H7 (cell line): ENCODE results near the gene GRIP2. TPM values are rescaled to one million over a fixed set of nuclear protein-coding genes. Genes with fewer than 3 reads are reported as not detected.

ENCODE experiments used
- DNase-seq: peaks from one replicate; pipeline ENCODE4 v3.0.0; 2012
- H3K27me3 ChIP-seq: 2 replicates; pipeline ENCODE4 v1.6.0; 2011; ENCODE audit warnings: mild to moderate bottlenecking, low read length; ENCODE audit not compliant: control insufficient read depth, insufficient read depth
- H3K36me3 ChIP-seq: replicated peaks from 2 replicates; pipeline ENCODE4 v1.5.1; 2011; ENCODE audit warnings: low read length; ENCODE audit not compliant: control insufficient read depth, insufficient read depth
- H3K4me3 ChIP-seq: 2 replicates; pipeline ENCODE4 v1.5.1; 2011; ENCODE audit warnings: low read depth, mild to moderate bottlenecking, control low read depth, low read length, moderate library complexity; ENCODE audit not compliant: insufficient read depth
- total RNA-seq: library from RNA; depleted of rRNA; stranded (reverse); fragments of >200 nt; shearing (Covaris generic); gene quantifications from 2 replicates; pipeline ENCODE4 v1.2.3, GENCODE V29; 2014

The GRIP2 gene
- total RNA-seq, 1 experiment from 2014 or later = 2.2 TPM

DNA sequence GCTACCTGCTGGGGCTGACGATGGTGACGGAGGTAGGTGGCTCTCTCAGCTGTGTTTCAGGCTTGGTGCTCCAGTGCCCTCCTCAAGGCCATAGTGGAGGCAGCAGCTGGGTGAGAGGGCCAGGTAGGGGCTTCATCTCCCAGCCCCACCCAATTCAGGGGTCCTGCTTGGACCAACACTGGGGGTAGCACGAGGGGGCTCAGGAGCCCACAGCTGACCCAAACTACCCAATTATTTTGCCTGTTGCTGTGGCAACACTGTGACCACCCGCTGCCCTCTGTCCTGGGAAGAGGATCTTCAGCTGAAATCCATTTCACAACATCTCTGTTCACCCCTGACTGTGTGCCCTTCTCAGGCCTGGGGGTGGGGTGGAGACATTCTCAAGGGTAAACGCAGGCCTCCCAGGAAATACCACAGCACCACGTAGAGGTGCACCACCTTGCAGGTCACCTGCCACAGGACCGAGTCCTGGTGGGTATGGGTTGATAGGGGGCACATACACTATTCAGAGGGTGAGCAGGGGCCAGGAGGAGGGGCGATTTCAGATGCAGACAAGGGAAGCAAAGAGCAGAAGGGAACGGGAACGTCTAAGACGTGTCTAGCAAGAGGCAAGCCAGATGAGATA, 62.7 kb downstream of the GRIP2 start:
- DNase-seq = no peak

DNA sequence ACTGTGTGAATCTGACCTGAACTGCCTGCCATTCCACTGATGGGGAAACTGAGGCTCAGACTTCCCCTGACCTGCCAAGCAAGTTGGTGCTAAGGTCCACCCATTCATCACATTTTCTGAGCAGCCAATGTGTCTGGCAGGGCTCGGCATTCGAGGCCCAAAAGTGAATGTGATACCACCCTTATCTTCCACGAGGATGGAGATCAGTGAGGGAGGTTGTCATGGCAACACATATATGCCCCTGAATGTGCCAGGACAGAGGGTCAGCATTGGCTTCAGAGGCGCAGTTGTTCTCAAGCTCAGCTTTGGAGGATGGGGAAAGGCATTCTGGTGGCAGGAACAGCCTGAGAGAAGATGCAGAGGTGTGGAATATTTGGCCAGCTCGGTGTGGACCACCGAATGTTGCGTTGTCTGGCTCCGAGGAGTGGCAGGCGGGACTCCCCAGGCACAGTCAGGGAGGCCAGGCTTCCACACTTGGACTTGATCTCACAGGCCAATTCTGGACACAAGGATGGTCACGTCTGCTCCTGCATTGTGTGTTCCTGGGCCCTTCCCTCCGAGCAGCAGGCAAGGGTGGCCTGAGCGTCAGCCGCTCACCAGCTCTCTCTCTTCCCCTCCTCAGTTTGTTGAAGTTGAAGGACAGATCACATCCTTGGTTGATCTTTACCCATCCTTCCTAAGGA, 63.4 kb downstream of the GRIP2 start:
- Histone ChIP-seq H3K4me3 (no peak overlapping the region), H3K36me3 (peaks cover 68% of the 10 kb centered on the region), H3K27me3 (no peaks in the 10 kb centered on the region)
- no peak for DNase-seq

More for the DNA sequence above, 62.7 kb downstream of the GRIP2 start:
- H3K36me3 ChIP-seq = peaks cover 69% of the 10 kb centered on the region
- H3K27me3 ChIP-seq = no peaks in the 10 kb centered on the region
- H3K4me3 ChIP-seq = no peak overlapping the region

DNA sequence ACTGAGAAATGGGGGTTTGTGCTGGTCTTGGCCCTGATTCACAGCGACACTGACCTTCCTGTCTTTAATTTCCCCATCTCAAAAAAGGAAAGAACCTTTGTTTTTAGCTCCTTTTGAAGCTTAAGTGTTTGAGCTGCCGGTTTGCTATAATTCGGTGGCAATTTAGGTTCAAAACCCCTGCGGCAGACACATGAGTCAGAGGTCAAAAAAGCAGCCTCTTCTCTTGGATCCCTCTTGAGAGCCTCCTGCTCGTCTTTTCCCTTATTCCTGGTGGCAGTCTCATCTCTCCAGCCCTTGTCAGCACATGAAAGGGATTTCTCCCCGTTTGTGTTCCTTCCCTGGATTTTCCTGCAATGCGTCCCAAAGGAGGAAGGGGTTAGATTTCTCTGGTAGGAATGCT, 64.5 kb downstream of the GRIP2 start:
- H3K4me3 ChIP-seq = no peak overlapping the region
- peaks cover 63% of the 10 kb centered on the region for H3K36me3 ChIP-seq
- DNase-seq = no peak
- H3K27me3 ChIP-seq = no peaks in the 10 kb centered on the region

DNA sequence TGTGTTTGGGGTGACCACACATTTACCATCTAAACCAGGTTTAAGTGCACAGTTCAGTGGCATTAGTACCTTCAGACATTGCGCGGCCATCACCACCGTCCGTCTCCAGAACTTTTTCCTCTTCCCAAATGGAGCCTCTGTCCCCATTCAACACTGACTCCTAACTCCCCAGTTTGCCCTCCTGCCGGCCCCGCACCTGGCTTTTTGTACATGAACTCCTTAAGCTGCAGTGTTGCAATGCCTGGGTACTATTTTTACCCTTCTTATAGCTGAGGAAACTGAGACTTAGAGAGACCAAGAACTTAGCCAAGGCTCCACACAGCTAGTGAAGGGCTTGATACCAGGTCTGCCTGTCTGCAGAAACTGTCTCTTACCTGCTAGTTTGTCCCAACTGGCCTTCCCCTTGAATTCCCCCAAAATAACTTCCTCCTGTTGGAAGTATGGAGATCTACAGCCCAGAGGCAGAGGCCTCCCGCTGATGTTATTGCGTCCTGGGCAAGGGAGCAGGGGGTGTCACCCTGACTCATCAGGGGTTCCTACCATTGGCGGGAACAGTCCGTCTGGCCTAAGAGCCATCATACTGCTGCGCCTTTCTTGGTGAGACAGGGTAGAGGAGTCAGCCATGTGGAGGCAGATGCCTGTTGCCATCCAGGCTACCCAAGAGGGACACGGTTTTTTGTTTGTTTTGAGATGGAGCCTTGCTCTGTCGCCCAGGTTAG, 65.6 kb downstream of the GRIP2 start:
- Histone ChIP-seq H3K36me3 (peaks cover 55% of the 10 kb centered on the region), H3K4me3 (no peak overlapping the region), H3K27me3 (no peaks in the 10 kb centered on the region)
- no peak for DNase-seq

DNA sequence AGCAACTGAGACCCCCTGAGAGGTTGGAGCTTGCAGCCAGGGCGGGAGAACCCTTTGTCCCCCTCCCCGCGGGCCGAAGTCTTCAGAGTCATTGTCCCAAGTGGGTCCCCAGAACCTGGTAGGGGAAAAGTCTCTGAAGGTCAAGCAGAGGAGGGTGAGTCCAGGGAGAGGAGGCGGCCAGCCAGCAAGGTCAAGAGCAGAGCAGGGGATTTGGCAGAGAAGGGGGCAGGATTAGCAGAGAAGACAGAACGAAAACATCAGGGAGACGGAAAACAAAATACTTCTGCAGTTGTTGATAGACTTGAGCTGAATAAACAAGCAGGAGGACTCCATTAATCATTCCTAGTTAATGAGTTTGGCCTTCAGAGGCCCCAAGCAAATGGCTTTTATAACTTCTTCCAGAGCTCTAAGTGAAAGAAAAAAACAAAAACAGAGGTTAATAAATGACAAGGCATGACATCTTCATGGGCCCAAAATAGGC, 66.7 kb downstream of the GRIP2 start:
- no peak for DNase-seq
- Histone ChIP-seq H3K27me3 (no peaks in the 10 kb centered on the region), H3K4me3 (no peak overlapping the region), H3K36me3 (peaks cover 55% of the 10 kb centered on the region)

DNA sequence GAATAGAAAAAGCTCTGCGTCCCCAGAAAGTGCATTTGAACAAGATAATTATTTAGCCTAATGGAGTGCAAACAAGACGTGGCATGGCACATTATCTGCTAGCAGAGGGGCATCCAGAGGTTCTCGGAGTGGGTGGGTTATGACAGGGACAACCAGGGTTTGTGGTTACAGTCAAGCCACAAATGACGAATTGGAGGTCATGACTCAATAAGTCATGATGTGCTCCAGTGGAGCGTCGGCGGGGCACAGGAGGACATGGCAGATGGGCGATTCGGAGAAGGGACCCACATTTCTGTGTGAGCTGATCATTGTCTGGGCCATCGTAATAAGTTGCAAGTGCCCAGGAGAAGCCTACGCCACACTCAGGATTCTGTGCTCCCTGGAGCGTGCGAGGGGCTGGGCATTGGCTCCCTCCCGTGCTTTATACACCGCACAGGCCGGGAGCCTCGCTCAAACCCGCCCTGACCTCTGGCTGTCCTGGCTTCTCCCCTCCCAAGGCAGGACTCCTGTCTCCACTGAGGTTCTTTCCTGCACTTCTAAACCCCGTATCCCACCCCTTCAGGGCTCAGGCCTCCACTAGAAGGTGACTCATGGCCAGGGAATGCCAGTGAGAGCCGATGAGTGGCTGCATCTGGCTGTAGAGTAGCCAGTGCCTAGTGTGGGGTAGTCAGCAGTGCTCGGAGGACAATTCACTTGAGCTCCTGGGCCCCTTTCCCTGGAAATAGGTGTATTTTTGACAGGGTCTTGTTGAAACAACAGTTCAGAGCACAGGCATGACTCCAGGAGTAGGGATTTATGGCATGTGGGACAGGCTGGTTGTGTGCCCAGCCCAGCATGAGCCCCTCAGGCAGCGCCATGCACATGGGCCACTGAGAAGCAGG, 67.4 kb downstream of the GRIP2 start:
- H3K36me3 ChIP-seq = peaks cover 56% of the 10 kb centered on the region
- DNase-seq = no peak
- H3K27me3 ChIP-seq = no peaks in the 10 kb centered on the region
- no peak overlapping the region for H3K4me3 ChIP-seq

DNA sequence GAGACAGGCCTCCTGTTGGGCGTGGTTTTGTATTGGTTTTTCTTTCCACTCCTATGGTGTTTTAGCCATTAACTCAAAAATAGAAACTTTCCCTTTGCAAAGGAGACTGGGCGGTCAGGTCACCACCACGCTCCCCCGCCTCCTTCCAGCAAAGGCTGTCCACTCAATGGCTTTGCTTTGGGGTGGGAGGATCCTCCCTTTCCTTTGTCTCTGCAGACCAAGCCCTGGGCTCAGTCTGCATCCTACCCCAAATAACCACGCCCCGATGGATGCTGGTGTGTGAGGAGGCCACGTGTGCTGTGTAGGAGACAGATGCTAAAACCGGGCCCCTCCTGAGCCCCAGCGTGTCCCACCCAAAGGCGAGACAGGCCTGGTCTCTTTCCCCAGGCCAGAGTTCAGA, 68.5 kb downstream of the GRIP2 start:
- Histone ChIP-seq H3K4me3 (no peak overlapping the region), H3K36me3 (peaks cover 51% of the 10 kb centered on the region), H3K27me3 (no peaks in the 10 kb centered on the region)
- DNase-seq = no peak

DNA sequence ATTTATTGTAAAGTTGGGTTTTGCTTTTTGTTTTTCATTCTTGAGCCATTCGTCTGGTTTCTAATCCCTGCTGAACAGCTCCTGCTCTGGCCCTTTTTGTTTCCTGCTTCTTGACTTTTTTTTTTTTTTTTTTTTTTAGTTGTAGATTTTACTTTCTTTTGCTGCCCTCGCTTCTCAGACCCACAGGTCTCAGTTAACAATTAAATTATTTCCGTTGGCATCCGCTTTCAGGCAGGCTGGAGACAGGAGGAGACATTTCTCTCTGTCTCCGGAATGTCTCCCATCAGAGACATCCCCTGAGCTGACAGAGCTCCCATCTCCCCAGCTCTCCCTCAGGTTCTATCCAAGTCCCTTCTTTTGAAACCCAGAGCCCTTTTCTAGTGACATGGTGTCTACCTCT, 69.1 kb downstream of the GRIP2 start:
- no peak for DNase-seq
- no peaks in the 10 kb centered on the region for H3K27me3 ChIP-seq
- H3K4me3 ChIP-seq = no peak overlapping the region
- H3K36me3 ChIP-seq = peaks cover 50% of the 10 kb centered on the region

DNA sequence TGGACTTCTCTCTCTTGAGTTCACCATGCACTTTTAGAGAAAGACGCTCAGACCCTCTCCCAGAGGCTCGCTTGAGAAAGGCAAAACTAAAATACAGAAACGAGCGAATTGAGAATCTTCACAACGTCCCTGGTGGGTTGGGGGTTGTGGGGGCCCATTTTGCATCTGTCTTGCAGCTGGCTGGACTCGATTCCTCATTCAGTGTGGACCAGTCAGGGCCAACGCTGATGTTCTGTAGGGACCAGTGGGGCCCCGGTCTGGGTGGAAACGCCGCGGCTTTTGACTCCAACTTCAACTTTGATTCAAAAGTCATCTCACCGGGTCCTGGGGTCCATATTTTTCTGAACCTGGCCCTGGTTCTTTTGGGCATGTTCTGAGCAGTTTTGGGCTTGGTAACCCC, 69.7 kb downstream of the GRIP2 start:
- Histone ChIP-seq H3K27me3 (no peaks in the 10 kb centered on the region), H3K36me3 (peaks cover 48% of the 10 kb centered on the region), H3K4me3 (no peak overlapping the region)
- DNase-seq = no peak

DNA sequence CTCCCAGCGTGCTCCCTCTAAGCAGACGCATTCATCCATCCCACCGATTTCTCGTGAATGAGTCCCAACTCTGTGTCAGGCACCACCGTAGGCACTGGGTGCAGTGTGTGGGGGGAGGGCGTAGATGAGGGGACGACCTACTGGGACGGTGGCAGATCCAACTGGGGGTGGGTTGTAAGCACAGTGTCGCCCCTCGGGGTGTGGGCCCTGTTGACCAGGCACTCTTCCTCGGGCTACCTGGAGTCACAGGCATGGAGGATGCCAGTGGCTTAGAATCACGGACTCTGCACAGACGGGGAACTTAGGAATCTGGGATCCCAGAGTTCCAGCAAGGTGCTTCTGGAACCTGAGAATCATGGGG, 71.5 kb downstream of the GRIP2 start:
- DNase-seq = no peak
- peaks cover 52% of the 10 kb centered on the region for H3K36me3 ChIP-seq
- no peaks in the 10 kb centered on the region for H3K27me3 ChIP-seq
- H3K4me3 ChIP-seq = no peak overlapping the region

DNA sequence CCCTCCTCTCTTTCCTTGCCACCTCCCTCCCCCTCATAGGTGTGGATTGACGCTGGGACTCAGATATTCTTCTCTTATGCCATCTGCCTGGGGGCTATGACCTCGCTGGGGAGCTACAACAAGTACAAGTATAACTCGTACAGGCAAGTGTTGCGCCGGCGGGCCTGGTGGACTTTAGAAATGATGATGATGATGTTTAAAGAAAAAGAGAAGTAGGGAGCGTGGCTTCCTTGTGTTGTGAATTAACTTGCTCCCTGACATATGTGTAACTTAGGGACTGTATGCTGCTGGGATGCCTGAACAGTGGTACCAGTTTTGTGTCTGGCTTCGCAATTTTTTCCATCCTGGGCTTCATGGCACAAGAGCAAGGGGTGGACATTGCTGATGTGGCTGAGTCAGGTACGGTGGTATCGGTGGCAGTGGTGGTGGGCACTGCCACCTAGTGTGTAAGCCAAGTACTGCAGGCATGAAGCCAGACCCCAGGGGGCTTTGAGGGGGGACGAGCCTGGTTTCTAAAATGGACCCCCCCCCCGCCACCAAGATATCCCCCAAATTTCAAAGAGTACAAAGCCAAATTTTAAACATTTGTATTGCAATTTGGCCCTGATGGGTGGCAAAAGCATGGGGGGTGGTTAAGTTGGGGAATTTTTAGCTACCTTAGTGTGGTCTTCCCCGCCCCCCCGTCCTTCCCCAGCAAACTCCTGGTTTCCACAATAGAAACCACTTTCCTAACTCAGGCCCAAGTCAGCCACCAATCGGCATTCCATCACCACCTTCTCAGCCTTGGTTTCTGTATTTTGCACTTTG, 72.1 kb downstream of the GRIP2 start:
- DNase-seq = peak; percentile 96
- H3K36me3 ChIP-seq = peaks cover 52% of the 10 kb centered on the region
- no peaks in the 10 kb centered on the region for H3K27me3 ChIP-seq
- H3K4me3 ChIP-seq = no peak overlapping the region

DNA sequence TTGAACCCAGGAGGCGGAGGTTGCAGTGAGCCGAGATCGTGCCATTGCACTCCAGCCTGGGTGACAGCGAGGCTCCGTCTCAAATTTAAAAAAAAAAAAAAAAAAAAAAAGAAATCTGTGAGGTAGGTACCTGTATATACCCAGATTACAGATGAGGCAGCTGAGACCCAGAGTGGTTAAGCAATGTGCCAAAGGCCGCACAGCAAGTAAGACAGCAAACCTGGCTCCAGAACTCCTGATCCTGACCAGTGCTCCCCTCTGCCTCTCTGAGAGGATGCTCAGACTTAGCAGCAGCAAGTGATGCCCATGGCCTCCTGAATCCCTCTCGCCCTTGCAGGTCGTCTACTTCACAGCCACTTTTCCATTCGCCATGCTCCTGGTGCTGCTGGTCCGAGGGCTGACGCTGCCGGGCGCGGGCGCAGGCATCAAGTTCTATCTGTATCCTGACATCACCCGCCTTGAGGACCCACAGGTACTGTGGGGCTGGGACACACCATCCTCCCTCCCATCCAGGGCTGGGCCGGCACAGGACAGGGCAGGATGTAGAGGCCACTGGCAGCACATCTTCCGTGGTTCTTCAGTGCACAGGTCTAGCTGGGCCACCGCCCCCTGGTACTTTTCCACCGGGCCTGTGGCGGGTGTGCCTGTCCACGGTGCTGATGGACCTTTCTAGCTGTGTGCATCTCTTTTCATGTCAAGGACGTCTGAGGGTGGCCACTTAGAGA, 73.8 kb downstream of the GRIP2 start:
- H3K36me3 ChIP-seq = peaks cover 45% of the 10 kb centered on the region
- no peaks in the 10 kb centered on the region for H3K27me3 ChIP-seq
- no peak overlapping the region for H3K4me3 ChIP-seq
- DNase-seq = no peak

DNA sequence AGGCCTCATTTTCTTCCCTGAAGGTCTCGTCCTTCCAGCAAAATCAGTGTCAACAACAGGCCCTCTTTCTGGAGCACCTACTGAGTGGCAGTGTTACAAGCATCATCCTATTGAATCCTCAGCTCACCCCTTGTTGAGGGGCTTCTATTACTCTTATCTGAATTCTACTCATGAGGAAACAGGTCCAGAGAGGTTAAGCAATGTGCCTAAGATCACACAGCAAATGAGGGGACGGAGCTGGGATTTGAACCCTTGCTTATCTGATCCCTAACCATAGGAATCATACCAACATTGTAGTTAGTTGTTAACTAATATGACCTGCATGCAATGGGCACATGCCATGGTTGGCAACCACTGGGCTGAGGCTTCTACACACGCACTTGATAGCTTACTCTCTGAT, 74.7 kb downstream of the GRIP2 start:
- peaks cover 48% of the 10 kb centered on the region for H3K36me3 ChIP-seq
- no peak overlapping the region for H3K4me3 ChIP-seq
- no peak for DNase-seq

More for the DNA sequence above, 74.7 kb downstream of the GRIP2 start:
- H3K27me3 ChIP-seq = no peaks in the 10 kb centered on the region
